Lower lobe of right lung (tissue), 2 donors: Measurements from ENCODE around the gene SPRTN. TPM values are rescaled to one million over a fixed set of nuclear protein-coding genes. Genes with fewer than 3 reads are reported as not detected.

Source experiments
- ATAC-seq, 2 donors: fragments of 200-7000 bp; cut with Tn5 transposase; one replicate each; pipeline ENCODE4 v1.9.1; 2020 to 2022; ENCODE audit warnings: mild to moderate bottlenecking in 2 of 2, moderate library complexity in 2 of 2
- DNase-seq: peaks from one replicate; pipeline ENCODE4 v3.0.0-alpha.2; 2020
- H3K27ac ChIP-seq: fragments of 200-600 bp; one replicate; pipeline ENCODE4 v1.8.0; 2022
- H3K27me3 ChIP-seq: fragments of 200-600 bp; one replicate; pipeline ENCODE4 v1.8.0; 2022; ENCODE audit warnings: low read depth
- H3K36me3 ChIP-seq: fragments of 200-600 bp; one replicate; pipeline ENCODE4 v1.8.0; 2022; ENCODE audit warnings: mild to moderate bottlenecking
- H3K4me1 ChIP-seq: fragments of 200-600 bp; one replicate; pipeline ENCODE4 v1.8.0; 2022
- H3K4me3 ChIP-seq: fragments of 200-600 bp; one replicate; pipeline ENCODE4 v1.8.0; 2022; ENCODE audit warnings: mild to moderate bottlenecking
- H3K9me3 ChIP-seq: fragments of 200-600 bp; one replicate; pipeline ENCODE4 v1.8.0; 2022
- intact Hi-C: fragments of 100-400 bp; cut with DNase I; formaldehyde crosslinking; loops from one replicate; pipeline ENCODE4 v1.11.0; 2022
- total RNA-seq: library from RNA; stranded (reverse); fragmentation: NEBNext Ultra II Directional; extraction: Animal tissue kit (Norgen Biotek cat#: 25700); gene quantifications from one replicate; pipeline ENCODE4 v1.2.1, GENCODE V29; 2021
- TF ChIP-seq, protein P1 (sequence below): fragments of 200-600 bp; IDR thresholded peaks from one replicate; pipeline ENCODE4 v1.8.0; 2022; ENCODE audit warnings: antibody characterized with exemption, mild to moderate bottlenecking
- donor health status: DM: no; HTN: yes; CAD: no; lungs with severe emphysema.

SPRTN gene
- total RNA-seq, 1 donor from 2014 or later: 8.9 TPM

DNA sequence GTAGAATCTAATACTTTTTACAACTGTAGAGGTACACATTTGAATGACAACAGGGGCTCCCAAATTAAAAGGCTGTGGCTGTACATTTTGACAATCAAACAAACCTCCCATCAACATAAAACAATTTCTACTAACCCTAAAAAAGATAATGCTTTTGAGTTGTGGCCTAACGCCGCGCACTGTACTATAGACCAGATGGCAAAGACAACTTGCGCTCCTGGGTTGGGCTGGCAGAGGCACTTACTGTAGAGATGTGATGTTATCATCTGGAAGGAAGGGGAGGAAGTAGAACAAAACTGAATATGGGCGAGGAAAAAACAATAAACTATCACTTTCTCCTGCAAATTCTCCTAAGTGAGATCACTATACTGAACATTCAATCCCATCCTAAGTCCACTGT, 26.1 kb downstream of the SPRTN start:
- H3K27ac ChIP-seq: no peak overlapping the region
- ATAC-seq: no peak
- H3K4me1 ChIP-seq: no peaks in the 10 kb centered on the region
- TF ChIP-seq, protein P1, sequence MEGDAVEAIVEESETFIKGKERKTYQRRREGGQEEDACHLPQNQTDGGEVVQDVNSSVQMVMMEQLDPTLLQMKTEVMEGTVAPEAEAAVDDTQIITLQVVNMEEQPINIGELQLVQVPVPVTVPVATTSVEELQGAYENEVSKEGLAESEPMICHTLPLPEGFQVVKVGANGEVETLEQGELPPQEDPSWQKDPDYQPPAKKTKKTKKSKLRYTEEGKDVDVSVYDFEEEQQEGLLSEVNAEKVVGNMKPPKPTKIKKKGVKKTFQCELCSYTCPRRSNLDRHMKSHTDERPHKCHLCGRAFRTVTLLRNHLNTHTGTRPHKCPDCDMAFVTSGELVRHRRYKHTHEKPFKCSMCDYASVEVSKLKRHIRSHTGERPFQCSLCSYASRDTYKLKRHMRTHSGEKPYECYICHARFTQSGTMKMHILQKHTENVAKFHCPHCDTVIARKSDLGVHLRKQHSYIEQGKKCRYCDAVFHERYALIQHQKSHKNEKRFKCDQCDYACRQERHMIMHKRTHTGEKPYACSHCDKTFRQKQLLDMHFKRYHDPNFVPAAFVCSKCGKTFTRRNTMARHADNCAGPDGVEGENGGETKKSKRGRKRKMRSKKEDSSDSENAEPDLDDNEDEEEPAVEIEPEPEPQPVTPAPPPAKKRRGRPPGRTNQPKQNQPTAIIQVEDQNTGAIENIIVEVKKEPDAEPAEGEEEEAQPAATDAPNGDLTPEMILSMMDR: no peak
- H3K27me3 ChIP-seq: no peaks in the 10 kb centered on the region
- H3K36me3 ChIP-seq: peaks cover 41% of the 10 kb centered on the region
- no peak for DNase-seq
- H3K9me3 ChIP-seq: no peaks in the 10 kb centered on the region
- intact Hi-C loops: no loop called here
- no peak overlapping the region for H3K4me3 ChIP-seq

DNA sequence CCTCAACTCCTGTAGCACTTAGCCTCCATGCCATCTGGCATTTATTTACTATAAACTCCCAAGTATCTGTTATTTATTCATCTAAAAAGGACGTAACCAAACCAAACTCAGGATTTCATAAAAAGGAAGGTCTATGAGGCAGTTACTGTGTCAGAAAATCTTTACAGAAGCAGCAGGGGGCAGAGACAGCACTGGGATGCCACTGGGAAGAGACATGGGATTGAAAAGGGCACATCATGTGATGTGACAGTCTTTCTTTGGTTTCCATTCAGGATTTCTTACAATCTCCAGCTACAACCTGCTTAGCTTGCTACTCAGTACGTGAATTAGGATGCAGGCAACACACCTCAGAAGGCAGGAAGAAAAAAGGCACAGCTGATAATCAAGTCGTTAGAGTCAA, 31.2 kb downstream of the SPRTN start:
- intact Hi-C loops: no loop called here
- H3K27me3 ChIP-seq: no peaks in the 10 kb centered on the region
- TF ChIP-seq, protein P1: no peak
- H3K36me3 ChIP-seq: peaks cover 57% of the 10 kb centered on the region
- H3K4me3 ChIP-seq: no peak overlapping the region
- H3K27ac ChIP-seq: no peak overlapping the region
- no peaks in the 10 kb centered on the region for H3K4me1 ChIP-seq
- no peaks in the 10 kb centered on the region for H3K9me3 ChIP-seq
- DNase-seq (no peak), ATAC-seq (no peak)

DNA sequence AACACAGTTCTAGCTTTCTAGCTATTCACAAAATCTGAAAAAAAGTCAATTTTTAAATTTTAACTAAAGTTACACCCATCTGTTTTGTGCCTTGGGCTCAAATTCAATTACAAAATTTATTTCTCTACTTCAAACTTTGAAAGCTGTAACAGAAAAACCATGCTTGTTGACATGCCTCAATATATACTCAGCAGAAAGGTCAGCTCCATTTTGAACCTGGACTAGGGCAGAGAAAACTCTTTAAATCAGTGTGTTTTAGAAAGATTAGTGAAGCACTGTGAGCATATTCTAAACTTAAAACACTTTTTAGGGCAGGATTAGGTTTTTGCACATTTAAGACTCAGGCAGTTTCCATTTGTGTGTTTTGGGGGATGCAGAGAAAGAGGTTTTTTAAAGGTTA, 34.4 kb downstream of the SPRTN start:
- no peak for DNase-seq
- no peak for ATAC-seq
- Histone ChIP-seq H3K36me3 (peaks cover 31% of the 10 kb centered on the region), H3K9me3 (no peaks in the 10 kb centered on the region), H3K27me3 (no peaks in the 10 kb centered on the region), H3K4me1 (no peaks in the 10 kb centered on the region), H3K27ac (no peak overlapping the region), H3K4me3 (no peak overlapping the region)
- TF ChIP-seq, protein P1: no peak
- intact Hi-C loops: no loop called here

DNA sequence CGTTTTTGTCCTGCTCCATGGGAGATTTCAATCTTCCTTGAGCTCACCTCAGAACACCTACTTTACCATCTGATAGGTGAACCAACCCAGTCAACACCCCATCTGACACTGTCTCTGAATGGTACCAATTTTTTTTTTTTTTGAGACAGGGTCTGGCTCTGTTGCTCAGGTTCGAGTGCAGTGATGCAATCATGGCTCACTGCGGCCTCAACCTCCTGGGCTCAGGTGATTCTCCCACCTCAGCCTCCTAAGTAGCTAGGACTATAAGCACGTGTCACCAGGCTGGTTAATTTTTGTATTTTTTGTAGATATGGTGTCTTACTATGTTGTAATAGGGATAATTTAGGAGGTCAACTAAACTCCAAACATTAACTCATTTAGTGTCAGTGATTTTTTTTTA, 36.3 kb downstream of the SPRTN start:
- Histone ChIP-seq H3K36me3 (peaks cover 14% of the 10 kb centered on the region), H3K27me3 (no peaks in the 10 kb centered on the region), H3K4me3 (no peak overlapping the region), H3K4me1 (no peaks in the 10 kb centered on the region), H3K27ac (no peak overlapping the region), H3K9me3 (no peaks in the 10 kb centered on the region)
- DNase-seq: no peak
- TF ChIP-seq, protein P1: no peak
- intact Hi-C loops: no loop called here
- no peak for ATAC-seq

DNA sequence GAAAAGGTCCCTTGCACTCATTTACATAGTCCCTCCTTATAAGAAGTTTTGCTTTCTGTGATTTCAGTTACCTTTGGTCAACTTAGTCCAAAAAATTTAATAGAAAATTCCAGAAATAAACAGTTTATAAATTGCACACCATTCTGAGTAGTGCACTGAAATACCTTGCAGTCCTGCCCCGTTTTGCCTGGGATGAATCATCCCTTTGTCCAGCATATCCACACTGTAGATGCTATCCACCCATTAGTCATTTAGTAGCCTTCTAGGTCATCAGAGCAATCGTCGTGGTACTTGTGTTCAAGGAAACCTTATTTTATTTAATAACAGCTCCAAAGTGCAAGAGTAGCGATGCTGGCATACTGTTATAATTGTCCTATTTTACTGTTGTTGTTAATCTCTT, 38.0 kb downstream of the SPRTN start:
- Histone ChIP-seq H3K27ac (no peak overlapping the region), H3K4me3 (no peak overlapping the region), H3K36me3 (no peaks in the 10 kb centered on the region), H3K9me3 (no peaks in the 10 kb centered on the region), H3K27me3 (no peaks in the 10 kb centered on the region), H3K4me1 (no peaks in the 10 kb centered on the region)
- intact Hi-C loops: no loop called here
- no peak for DNase-seq
- TF ChIP-seq, protein P1: no peak
- ATAC-seq: no peak
